SIG-M5 treated with dmso at 0.1 percent for 504 hours (cell line): ENCODE measurements around the gene CUL7.
"Not testable (repeated sequence)": the region's sequence is repeated elsewhere in the genome, so short reads cannot be mapped to it uniquely, and the experiment has no call there.

Experiments used
- DNase-seq: peaks from one replicate; lab custom pipeline; 2025; ENCODE audit not compliant: unreplicated experiment; lab: John Stamatoyannopoulos, UW

The CUL7 gene

GRCh38 chr6:43053545-43054205 lies at the start of gene CUL7:
CUL7 (minus strand) TSS chr6:43053851; CDS start chr6:43052788, 1,063 bp downstream.
- DNase-seq, result peak; percentile 92

GRCh38 chr6:43101497-43101896 lies 47.8 kb upstream of the CUL7 start:
- DNase-seq, result no peak

- no peak for DNase-seq
Measured at GRCh38 chr6:43097502-43097901, 43.9 kb upstream of the CUL7 start.

GRCh38 chr6:43097098-43097489 lies 43.4 kb upstream of the CUL7 start:
- DNase-seq, result no peak

GRCh38 chr6:43096451-43097097 lies 42.9 kb upstream of the CUL7 start:
- no peak for DNase-seq

- no peak for DNase-seq
Measured at GRCh38 chr6:43095939-43096338, 42.3 kb upstream of the CUL7 start.

GRCh38 chr6:43093436-43094289 lies 40.0 kb upstream of the CUL7 start:
- DNase-seq, result no peak

GRCh38 chr6:43092635-43093034 lies 39.0 kb upstream of the CUL7 start:
- DNase-seq, result no peak

GRCh38 chr6:43091436-43091991 lies 37.9 kb upstream of the CUL7 start:
- DNase-seq, result no peak

- no peak for DNase-seq
Measured at GRCh38 chr6:43091020-43091419, 37.4 kb upstream of the CUL7 start.

- DNase-seq, result no peak
Measured at GRCh38 chr6:43090559-43090956, 36.9 kb upstream of the CUL7 start.

GRCh38 chr6:43089874-43090558 lies 36.4 kb upstream of the CUL7 start:
- DNase-seq, result no peak

GRCh38 chr6:43089467-43089866 lies 35.8 kb upstream of the CUL7 start:
- no peak for DNase-seq

- no peak for DNase-seq
Measured at GRCh38 chr6:43088654-43089056, 35.0 kb upstream of the CUL7 start.

GRCh38 chr6:43086022-43086658 lies 32.5 kb upstream of the CUL7 start:
- DNase-seq, result no peak

- peak; percentile 38 for DNase-seq
Measured at GRCh38 chr6:43082806-43083655, 29.4 kb upstream of the CUL7 start.

GRCh38 chr6:43081922-43082321 lies 28.3 kb upstream of the CUL7 start:
- not testable (repeated sequence) for DNase-seq

- DNase-seq, result no peak
Measured at GRCh38 chr6:43081043-43081442, 27.4 kb upstream of the CUL7 start.

GRCh38 chr6:43078691-43079090 lies 25.0 kb upstream of the CUL7 start:
- no peak for DNase-seq
